GM18867 (cell line): ENCODE data around the gene INHBB.

ENCODE experiments used
- ATAC-seq: cut with Tn5 transposase; IDR thresholded peaks from one replicate; pipeline ENCODE4 v1.9.1; 2021; ENCODE audit warnings: mild to moderate bottlenecking, moderate library complexity; ENCODE audit not compliant: unreplicated experiment

The INHBB gene

GRCh38 chr2:120354935-120355779 lies 9.2 kb downstream of the INHBB start:
- ATAC-seq: no peak

GRCh38 chr2:120355780-120356266 lies 9.9 kb downstream of the INHBB start:
- no peak for ATAC-seq

- ATAC-seq: no peak
Observed at GRCh38 chr2:120357768-120358167, 11.8 kb downstream of the INHBB start.

GRCh38 chr2:120358734-120359465 lies 13.0 kb downstream of the INHBB start:
- ATAC-seq: no peak

GRCh38 chr2:120360307-120360855 lies 14.4 kb downstream of the INHBB start:
- ATAC-seq: no peak

GRCh38 chr2:120362926-120363325 lies 17.0 kb downstream of the INHBB start:
- no peak for ATAC-seq

- no peak for ATAC-seq
Observed at GRCh38 chr2:120365236-120365793, 19.4 kb downstream of the INHBB start.

- ATAC-seq: no peak
Observed at GRCh38 chr2:120366698-120367097, 20.8 kb downstream of the INHBB start.

GRCh38 chr2:120367221-120367620 lies 21.3 kb downstream of the INHBB start:
- no peak for ATAC-seq

- no peak for ATAC-seq
Observed at GRCh38 chr2:120367649-120368048, 21.7 kb downstream of the INHBB start.

GRCh38 chr2:120368086-120368485 lies 22.1 kb downstream of the INHBB start:
- no peak for ATAC-seq

GRCh38 chr2:120369250-120369649 lies 23.3 kb downstream of the INHBB start:
- ATAC-seq: no peak

- no peak for ATAC-seq
Observed at GRCh38 chr2:120371969-120372625, 26.2 kb downstream of the INHBB start.

GRCh38 chr2:120372816-120373215 lies 26.9 kb downstream of the INHBB start:
- ATAC-seq: no peak

GRCh38 chr2:120373424-120373823 lies 27.5 kb downstream of the INHBB start:
- ATAC-seq: no peak

- ATAC-seq: no peak
Observed at GRCh38 chr2:120374821-120375220, 28.9 kb downstream of the INHBB start.

GRCh38 chr2:120375251-120376020 lies 29.5 kb downstream of the INHBB start:
- ATAC-seq: no peak

GRCh38 chr2:120376101-120376500 lies 30.2 kb downstream of the INHBB start:
- no peak for ATAC-seq

- no peak for ATAC-seq
Observed at GRCh38 chr2:120376679-120377640, 31.0 kb downstream of the INHBB start.
